ENCODE measurements around the gene CCDC57. TPM values are rescaled to one million over a fixed set of nuclear protein-coding genes. Genes with fewer than 3 reads are reported as not detected.

The CCDC57 gene
- total and polyA plus RNA-seq, 9 of the 15 experiments (the other 6 are each of a cell fraction or from before 2014, with no cell fraction given): 0.83 to 36.2 (median 13.6) TPM

DNA sequence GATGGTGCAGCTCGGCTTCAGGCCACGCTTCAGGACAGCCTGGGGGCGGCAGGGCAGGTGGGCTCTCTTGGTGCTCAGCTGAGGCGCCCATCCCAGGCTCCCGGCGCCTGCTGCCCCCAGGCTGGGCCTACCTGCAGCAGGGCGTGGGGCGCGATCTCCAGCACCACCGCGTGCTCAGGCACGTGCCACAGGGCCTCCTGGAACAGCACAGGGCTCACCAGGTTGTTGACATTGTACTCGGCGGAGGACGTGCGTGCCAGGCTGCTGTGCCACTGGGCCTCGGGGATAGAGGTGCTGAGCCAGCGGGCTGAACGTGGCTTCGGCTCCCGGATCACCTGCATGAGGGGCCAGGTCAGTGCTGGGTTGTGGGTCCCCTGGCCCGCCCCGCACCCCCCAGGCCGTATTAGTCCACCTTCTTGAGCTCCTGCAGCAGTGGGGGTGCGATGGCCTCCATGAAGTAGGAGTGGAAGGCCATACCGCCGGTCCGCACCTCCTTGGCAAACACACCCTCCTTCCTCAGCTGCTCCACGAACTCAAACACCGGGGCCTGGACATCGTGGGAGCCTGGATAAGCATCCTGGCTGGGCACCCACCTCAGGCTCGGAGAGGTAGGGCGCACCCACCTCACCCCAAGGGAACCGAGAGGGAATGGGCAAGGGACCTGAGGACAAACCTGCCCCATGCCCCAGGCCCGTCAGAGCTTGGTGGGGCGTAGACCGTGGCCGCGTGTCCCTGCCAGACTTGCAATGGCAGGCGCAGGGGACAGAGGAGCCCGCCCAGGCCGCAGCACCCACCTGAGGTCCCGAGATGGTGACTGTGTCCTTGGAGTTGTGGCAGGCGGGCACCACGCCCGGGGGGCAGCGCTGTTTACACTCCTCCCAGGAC, 123.6 kb downstream of the CCDC57 start:
- BruUV-seq (replicated peaks): no TSS peak
- Histone ChIP-seq H3K79me2 (ENCODE audit: control insufficient read depth, insufficient read depth, low read length) (peaks cover 37% of the 10 kb centered on the region), H2AFZ (ENCODE audit: low read depth, low read length) (no peak overlapping the region), H3K4me1 (replicated peaks in 1 of 2; ENCODE audit: control insufficient read depth in 2 of 2, insufficient read depth in 2 of 2, low read length in 2 of 2) (peaks cover 0 to 63% of the 10 kb centered on the region in 2 experiments; a peak in 1 of 5 replicates), H3K4me3 (no peak overlapping the region), H3K9me1 (ENCODE audit: control insufficient read depth, insufficient read depth, low read length) (no peaks in the 10 kb centered on the region), H3K4me2 (ENCODE audit: insufficient read depth, low read length) (no peak overlapping the region), H4K20me1 (replicated peaks; ENCODE audit: control insufficient read depth, insufficient read depth, low read length) (peaks cover 23% of the 10 kb centered on the region), H3K27me3 (ENCODE audit: control insufficient read depth in 2 of 2, insufficient read depth in 2 of 2, low read length in 2 of 2) (no peaks in the 10 kb centered on the region), H3K27ac (ENCODE audit: extremely low read depth, low read depth, low read length) (no peak overlapping the region), H3K9ac (ENCODE audit: insufficient read depth in 1 of 2, low read depth in 2 of 2, low read length in 2 of 2) (no peak overlapping the region; a peak in 1 of 4 replicates), H3K9me3 (replicated peaks; ENCODE audit: control insufficient read depth, insufficient read depth, low read depth, low read length) (no peaks in the 10 kb centered on the region), H3K36me3 (ENCODE audit: control insufficient read depth, insufficient read depth, low read length) (peaks cover 100% of the 10 kb centered on the region; the same call in 2 of the 3 replicates)
- FAIRE-seq: no peak
- intact Hi-C loops (cut with micrococcal nuclease) (no loop called here), in situ Hi-C loops (cut with MboI) (no loop called here)
- POLR2A ChIA-PET: interaction anchor here (0.5 to 5.9 kb wide), 6 partner anchors 8 to 450 kb away, joined by 3 to 52 read pairs (median 3); partner anchors contain the start of gene FASN
- CTCF ChIA-PET (ENCODE audit: low intra/inter-chr PET ratio): no interaction called here
- DNase-seq (ENCODE audit: extremely low read depth in 1 of 4, low spot score in 3 of 4): no peak
- no peak for ATAC-seq
- WGBS (ENCODE audit: insufficient coverage, low coverage, missing lambda C conversion rate): 93% methylated on average over 22 of the region's 47 CpGs
- TF ChIP-seq SNRNP70 (optimal IDR thresholded peaks at IDR 0.05; ENCODE audit: low read depth, low read length) (no peak), ZNF444 (CRISPR knock-in tag; IDR thresholded peaks at IDR 0.05) (no peak), FIP1L1 (IDR thresholded peaks at IDR 0.05; ENCODE audit: low read depth, low read length, poor library complexity, severe bottlenecking) (peak; percentile 37), ATF7 (IDR thresholded peaks at IDR 0.05) (no peak), POLR2AphosphoS2 (IDR thresholded peaks at IDR 0.05; ENCODE audit: low read length) (peak; percentile 84; the same call in 1 of the 2 replicates), CBX2 (IDR thresholded peaks at IDR 0.05; ENCODE audit: insufficient read depth, low read length, poor library complexity, severe bottlenecking) (no peak), ZKSCAN3 (CRISPR knock-in tag; IDR thresholded peaks at IDR 0.05) (no peak), ZNF347 (CRISPR knock-in tag; IDR thresholded peaks at IDR 0.05; ENCODE audit: low read depth) (no peak), NR2C2 (CRISPR knock-in tag; IDR thresholded peaks at IDR 0.05) (no peak), NR2C2 (tag; IDR thresholded peaks at IDR 0.05) (no peak), ZNF224 (CRISPR knock-in tag; IDR thresholded peaks at IDR 0.05) (no peak), ATF1 (CRISPR knock-in tag; IDR thresholded peaks at IDR 0.05) (no peak), ATF1 (tag; IDR thresholded peaks at IDR 0.05) (no peak), ASH1L (IDR thresholded peaks at IDR 0.05; ENCODE audit: borderline replicate concordance, low read depth, partially characterized antibody) (no peak), MXI1 (IDR thresholded peaks at IDR 0.05; ENCODE audit: low read depth, low read length) (no peak)
- TF ChIP-seq, protein P1, sequence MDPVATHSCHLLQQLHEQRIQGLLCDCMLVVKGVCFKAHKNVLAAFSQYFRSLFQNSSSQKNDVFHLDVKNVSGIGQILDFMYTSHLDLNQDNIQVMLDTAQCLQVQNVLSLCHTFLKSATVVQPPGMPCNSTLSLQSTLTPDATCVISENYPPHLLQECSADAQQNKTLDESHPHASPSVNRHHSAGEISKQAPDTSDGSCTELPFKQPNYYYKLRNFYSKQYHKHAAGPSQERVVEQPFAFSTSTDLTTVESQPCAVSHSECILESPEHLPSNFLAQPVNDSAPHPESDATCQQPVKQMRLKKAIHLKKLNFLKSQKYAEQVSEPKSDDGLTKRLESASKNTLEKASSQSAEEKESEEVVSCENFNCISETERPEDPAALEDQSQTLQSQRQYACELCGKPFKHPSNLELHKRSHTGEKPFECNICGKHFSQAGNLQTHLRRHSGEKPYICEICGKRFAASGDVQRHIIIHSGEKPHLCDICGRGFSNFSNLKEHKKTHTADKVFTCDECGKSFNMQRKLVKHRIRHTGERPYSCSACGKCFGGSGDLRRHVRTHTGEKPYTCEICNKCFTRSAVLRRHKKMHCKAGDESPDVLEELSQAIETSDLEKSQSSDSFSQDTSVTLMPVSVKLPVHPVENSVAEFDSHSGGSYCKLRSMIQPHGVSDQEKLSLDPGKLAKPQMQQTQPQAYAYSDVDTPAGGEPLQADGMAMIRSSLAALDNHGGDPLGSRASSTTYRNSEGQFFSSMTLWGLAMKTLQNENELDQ (CRISPR knock-in tag; IDR thresholded peaks at IDR 0.05; ENCODE audit: borderline replicate concordance): no peak
- TF ChIP-seq, protein P2, sequence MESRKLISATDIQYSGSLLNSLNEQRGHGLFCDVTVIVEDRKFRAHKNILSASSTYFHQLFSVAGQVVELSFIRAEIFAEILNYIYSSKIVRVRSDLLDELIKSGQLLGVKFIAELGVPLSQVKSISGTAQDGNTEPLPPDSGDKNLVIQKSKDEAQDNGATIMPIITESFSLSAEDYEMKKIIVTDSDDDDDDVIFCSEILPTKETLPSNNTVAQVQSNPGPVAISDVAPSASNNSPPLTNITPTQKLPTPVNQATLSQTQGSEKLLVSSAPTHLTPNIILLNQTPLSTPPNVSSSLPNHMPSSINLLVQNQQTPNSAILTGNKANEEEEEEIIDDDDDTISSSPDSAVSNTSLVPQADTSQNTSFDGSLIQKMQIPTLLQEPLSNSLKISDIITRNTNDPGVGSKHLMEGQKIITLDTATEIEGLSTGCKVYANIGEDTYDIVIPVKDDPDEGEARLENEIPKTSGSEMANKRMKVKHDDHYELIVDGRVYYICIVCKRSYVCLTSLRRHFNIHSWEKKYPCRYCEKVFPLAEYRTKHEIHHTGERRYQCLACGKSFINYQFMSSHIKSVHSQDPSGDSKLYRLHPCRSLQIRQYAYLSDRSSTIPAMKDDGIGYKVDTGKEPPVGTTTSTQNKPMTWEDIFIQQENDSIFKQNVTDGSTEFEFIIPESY (CRISPR knock-in tag; IDR thresholded peaks at IDR 0.05): no peak
- TF ChIP-seq, protein P3, sequence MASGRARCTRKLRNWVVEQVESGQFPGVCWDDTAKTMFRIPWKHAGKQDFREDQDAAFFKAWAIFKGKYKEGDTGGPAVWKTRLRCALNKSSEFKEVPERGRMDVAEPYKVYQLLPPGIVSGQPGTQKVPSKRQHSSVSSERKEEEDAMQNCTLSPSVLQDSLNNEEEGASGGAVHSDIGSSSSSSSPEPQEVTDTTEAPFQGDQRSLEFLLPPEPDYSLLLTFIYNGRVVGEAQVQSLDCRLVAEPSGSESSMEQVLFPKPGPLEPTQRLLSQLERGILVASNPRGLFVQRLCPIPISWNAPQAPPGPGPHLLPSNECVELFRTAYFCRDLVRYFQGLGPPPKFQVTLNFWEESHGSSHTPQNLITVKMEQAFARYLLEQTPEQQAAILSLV (tag; IDR thresholded peaks at IDR 0.05): no peak
